OCI-LY7 (cell line): ENCODE data around the gene CTNND2. TPM values are rescaled to one million over a fixed set of nuclear protein-coding genes. Genes with fewer than 3 reads are reported as not detected.

Experiments
- BruUV-seq: library from RNA; stranded (reverse); fragments of 400-500 nt; replicated peaks from 2 replicates; lab custom pipeline; 2021; lab: Mats Ljungman, UMichigan
- CTCF ChIA-PET: fragments of 300-600 bp; sonication (Branson Sonifier 250); formaldehyde crosslinking; loops from one replicate; lab custom pipeline; 2022; ENCODE audit warnings: antibody characterized with exemption; ENCODE audit not compliant: unreplicated experiment; lab: Charles Lee
- POLR2A ChIA-PET: fragments of 300-600 bp; sonication (Branson Sonifier 250); formaldehyde crosslinking; loops from one replicate; lab custom pipeline; 2022; ENCODE audit warnings: antibody characterized with exemption; lab: Charles Lee
- DNase-seq: peaks from one replicate; pipeline ENCODE4 v3.0.0-alpha.2; 2015; ENCODE audit warnings: low spot score
- H2AFZ ChIP-seq: fragments of 200-600 bp; sonication (generic), shearing (Covaris generic); 2 replicates; pipeline ENCODE4 v1.6.1; 2014; ENCODE audit warnings: mild to moderate bottlenecking, antibody characterized with exemption, low read length, moderate library complexity
- H3K27ac ChIP-seq: fragments of 200-600 bp; sonication (generic); 2 replicates; pipeline ENCODE4 v1.5.1; 2014; ENCODE audit warnings: mixed run types, low read depth, mild to moderate bottlenecking, moderate library complexity, low read length, inconsistent platforms; ENCODE audit not compliant: poor library complexity, severe bottlenecking
- H3K36me3 ChIP-seq: fragments of 200-600 bp; sonication (generic); 2 replicates; pipeline ENCODE4 v1.6.1; 2014; ENCODE audit warnings: mild to moderate bottlenecking, antibody characterized with exemption, low read length, moderate library complexity, mixed read lengths; ENCODE audit not compliant: insufficient read depth
- H3K4me1 ChIP-seq: fragments of 200-600 bp; sonication (generic); 2 replicates; pipeline ENCODE4 v1.5.1; 2014; ENCODE audit warnings: mild to moderate bottlenecking, low read length; ENCODE audit not compliant: insufficient read depth, poor library complexity, severe bottlenecking
- H3K4me2 ChIP-seq: fragments of 200-600 bp; sonication (generic); 2 replicates; pipeline ENCODE4 v1.6.1; 2014; ENCODE audit warnings: mild to moderate bottlenecking, low read length
- H3K4me3 ChIP-seq: fragments of 200-600 bp; sonication (generic); 2 replicates; pipeline ENCODE4 v1.5.1; 2014; ENCODE audit warnings: mild to moderate bottlenecking, low read depth, low read length; ENCODE audit not compliant: poor library complexity, severe bottlenecking
- H3K79me2 ChIP-seq: fragments of 200-600 bp; sonication (generic); 2 replicates; pipeline ENCODE4 v1.6.1; 2016; ENCODE audit warnings: low read depth, mild to moderate bottlenecking, low read length, moderate library complexity, mixed read lengths; ENCODE audit not compliant: insufficient read depth
- H3K9me2 ChIP-seq: fragments of 200-600 bp; sonication (generic); 2 replicates; pipeline ENCODE4 v1.6.1; 2016; ENCODE audit warnings: mild to moderate bottlenecking, low read length, mixed read lengths; ENCODE audit not compliant: insufficient read depth
- H3K9me3 ChIP-seq: fragments of 200-600 bp; sonication (generic); 2 replicates; pipeline ENCODE4 v1.6.1; 2014; ENCODE audit warnings: mild to moderate bottlenecking, mixed run types, low read length, mixed read lengths
- H4K20me1 ChIP-seq: fragments of 200-600 bp; sonication (generic); 2 replicates; pipeline ENCODE4 v1.6.1; 2014; ENCODE audit warnings: mild to moderate bottlenecking, antibody characterized with exemption, low read length, moderate library complexity, mixed read lengths; ENCODE audit not compliant: insufficient read depth
- EZH2phosphoT487 ChIP-seq: fragments of 200-600 bp; sonication (generic); IDR thresholded peaks from 2 replicates; pipeline ENCODE4 v1.6.1; 2018; ENCODE audit warnings: low read depth, borderline replicate concordance, mild to moderate bottlenecking, mixed run types, antibody characterized with exemption, low read length, moderate library complexity, mixed read lengths
- intact Hi-C: fragments of 100-400 bp; cut with micrococcal nuclease; formaldehyde crosslinking; loops from one replicate; pipeline ENCODE4 v1.10.0; 2022; ENCODE audit not compliant: unreplicated experiment
- total RNA-seq, 2 experiments: library from RNA; depleted of rRNA in 1 of 2; stranded (reverse); fragments of >200 nt in 1 of 2; shearing (Covaris generic) in 1 of 2; gene quantifications; 2 replicates each; pipeline ENCODE4 v1.2.3, GENCODE V29; 2014 to 2022
- TF ChIP-seq, protein P1 (sequence below): fragments of 200-600 bp; sonication (generic); conservative IDR thresholded peaks from 2 replicates; pipeline ENCODE4 v1.5.1; 2014; ENCODE audit warnings: mild to moderate bottlenecking, antibody characterized with exemption, low read length, moderate library complexity, mixed read lengths

The CTNND2 gene
- total RNA-seq, 2 experiments from 2014 or later: not detected

DNA sequence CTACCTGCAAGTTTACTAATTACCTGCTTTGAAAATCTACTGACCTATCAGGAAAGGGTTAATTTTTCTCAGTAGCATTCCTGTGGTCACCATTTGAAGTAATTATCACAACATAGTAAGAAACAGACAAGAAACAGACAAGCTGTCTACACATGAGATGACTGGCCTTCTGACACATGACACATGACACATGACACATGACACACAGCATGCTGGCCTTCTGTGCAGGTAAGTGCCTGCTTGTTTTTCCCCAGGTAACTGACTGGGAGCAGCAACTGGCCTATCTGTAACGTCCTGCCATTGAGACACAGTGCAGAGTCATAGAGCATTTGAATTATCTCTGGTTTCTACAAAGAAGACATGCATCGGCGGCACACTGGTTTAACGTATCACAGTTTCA is 222.4 kb downstream of the CTNND2 start:
- intact Hi-C loops: no loop called here
- H3K4me1 ChIP-seq: no peaks in the 10 kb centered on the region
- POLR2A ChIA-PET: interaction anchor here (0.6 kb wide), 2 partner anchors 16 to 486 kb away, joined by 3 to 4 read pairs; no protein-coding TSS in a partner anchor
- H4K20me1 ChIP-seq: no peaks in the 10 kb centered on the region
- H3K4me2 ChIP-seq: no peak overlapping the region
- CTCF ChIA-PET: no interaction called here
- H3K9me2 ChIP-seq: no peaks in the 10 kb centered on the region
- no peak overlapping the region for H2AFZ ChIP-seq
- H3K9me3 ChIP-seq: no peaks in the 10 kb centered on the region
- no peak overlapping the region for H3K4me3 ChIP-seq
- H3K27ac ChIP-seq: no peak overlapping the region
- BruUV-seq: no TSS peak
- TF ChIP-seq, protein P1, sequence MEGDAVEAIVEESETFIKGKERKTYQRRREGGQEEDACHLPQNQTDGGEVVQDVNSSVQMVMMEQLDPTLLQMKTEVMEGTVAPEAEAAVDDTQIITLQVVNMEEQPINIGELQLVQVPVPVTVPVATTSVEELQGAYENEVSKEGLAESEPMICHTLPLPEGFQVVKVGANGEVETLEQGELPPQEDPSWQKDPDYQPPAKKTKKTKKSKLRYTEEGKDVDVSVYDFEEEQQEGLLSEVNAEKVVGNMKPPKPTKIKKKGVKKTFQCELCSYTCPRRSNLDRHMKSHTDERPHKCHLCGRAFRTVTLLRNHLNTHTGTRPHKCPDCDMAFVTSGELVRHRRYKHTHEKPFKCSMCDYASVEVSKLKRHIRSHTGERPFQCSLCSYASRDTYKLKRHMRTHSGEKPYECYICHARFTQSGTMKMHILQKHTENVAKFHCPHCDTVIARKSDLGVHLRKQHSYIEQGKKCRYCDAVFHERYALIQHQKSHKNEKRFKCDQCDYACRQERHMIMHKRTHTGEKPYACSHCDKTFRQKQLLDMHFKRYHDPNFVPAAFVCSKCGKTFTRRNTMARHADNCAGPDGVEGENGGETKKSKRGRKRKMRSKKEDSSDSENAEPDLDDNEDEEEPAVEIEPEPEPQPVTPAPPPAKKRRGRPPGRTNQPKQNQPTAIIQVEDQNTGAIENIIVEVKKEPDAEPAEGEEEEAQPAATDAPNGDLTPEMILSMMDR: no peak
- no peak for TF ChIP-seq EZH2phosphoT487
- H3K36me3 ChIP-seq: no peaks in the 10 kb centered on the region
- H3K79me2 ChIP-seq: no peaks in the 10 kb centered on the region
- DNase-seq: no peak

DNA sequence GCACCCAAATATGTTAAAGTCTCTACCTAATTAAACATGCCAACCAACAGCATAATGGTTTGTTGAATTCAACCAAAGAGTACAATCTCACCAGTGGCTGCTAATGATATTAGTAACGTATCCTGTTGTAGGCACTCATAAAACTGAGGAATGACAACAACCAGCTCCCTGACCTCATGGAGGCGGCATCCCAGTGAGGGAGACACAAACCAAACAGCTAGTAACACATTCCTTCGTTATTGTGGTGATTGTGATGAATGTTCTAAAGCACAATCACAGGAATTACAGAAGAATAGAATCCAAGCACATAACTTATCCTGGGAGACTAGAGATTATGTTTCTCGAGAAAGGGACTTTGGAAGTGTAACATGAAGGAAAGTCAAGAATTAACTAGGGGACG is 224.6 kb downstream of the CTNND2 start:
- Histone ChIP-seq H4K20me1 (no peaks in the 10 kb centered on the region), H3K4me3 (no peak overlapping the region), H3K79me2 (no peaks in the 10 kb centered on the region), H3K4me2 (no peak overlapping the region), H3K9me2 (no peaks in the 10 kb centered on the region), H3K36me3 (no peaks in the 10 kb centered on the region), H2AFZ (no peak overlapping the region), H3K27ac (no peak overlapping the region), H3K9me3 (no peaks in the 10 kb centered on the region), H3K4me1 (no peaks in the 10 kb centered on the region)
- TF ChIP-seq, protein P1: no peak
- TF ChIP-seq EZH2phosphoT487: no peak
- intact Hi-C loops: no loop called here
- ChIA-PET CTCF (no interaction called here), POLR2A (interaction anchor here (0.6 kb wide), 1 partner anchor 229 kb away, joined by 3 read pairs; no protein-coding TSS in a partner anchor)
- no TSS peak for BruUV-seq
- no peak for DNase-seq

DNA sequence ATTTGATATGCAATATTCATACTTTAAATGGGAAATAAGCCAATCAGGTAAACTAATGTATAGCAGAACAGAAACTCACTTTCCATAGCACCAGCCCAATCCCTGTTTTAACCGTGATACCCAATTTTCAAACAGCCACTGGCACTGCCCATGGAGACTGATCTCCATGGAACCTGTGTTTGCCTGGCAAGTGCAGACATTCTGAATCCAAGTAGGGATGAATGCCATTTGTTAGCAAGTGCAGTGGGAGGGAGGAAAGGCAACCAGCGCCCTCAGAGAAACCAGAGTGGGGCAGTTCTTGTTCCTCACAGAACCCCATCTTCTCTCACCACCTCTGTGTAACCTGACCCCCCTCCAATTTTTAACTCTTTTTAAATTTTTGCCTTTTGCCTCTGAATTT is 229.1 kb downstream of the CTNND2 start:
- Histone ChIP-seq H2AFZ (no peak overlapping the region), H3K9me3 (no peaks in the 10 kb centered on the region), H4K20me1 (no peaks in the 10 kb centered on the region), H3K79me2 (no peaks in the 10 kb centered on the region), H3K4me3 (no peak overlapping the region), H3K4me1 (no peaks in the 10 kb centered on the region), H3K9me2 (no peaks in the 10 kb centered on the region), H3K36me3 (no peaks in the 10 kb centered on the region), H3K27ac (no peak overlapping the region), H3K4me2 (no peak overlapping the region)
- CTCF ChIA-PET: no interaction called here
- intact Hi-C loops: no loop called here
- TF ChIP-seq EZH2phosphoT487: no peak
- TF ChIP-seq, protein P1: no peak
- POLR2A ChIA-PET: no interaction called here
- DNase-seq: no peak
- no TSS peak for BruUV-seq
